ENCODE results near the gene TSC2. TPM values are rescaled to one million over a fixed set of nuclear protein-coding genes. Genes with fewer than 3 reads are reported as not detected.

Gene TSC2
- total RNA-seq, 4 donors from 2014 or later: 98.4 to 220 (median 141) TPM

DNA sequence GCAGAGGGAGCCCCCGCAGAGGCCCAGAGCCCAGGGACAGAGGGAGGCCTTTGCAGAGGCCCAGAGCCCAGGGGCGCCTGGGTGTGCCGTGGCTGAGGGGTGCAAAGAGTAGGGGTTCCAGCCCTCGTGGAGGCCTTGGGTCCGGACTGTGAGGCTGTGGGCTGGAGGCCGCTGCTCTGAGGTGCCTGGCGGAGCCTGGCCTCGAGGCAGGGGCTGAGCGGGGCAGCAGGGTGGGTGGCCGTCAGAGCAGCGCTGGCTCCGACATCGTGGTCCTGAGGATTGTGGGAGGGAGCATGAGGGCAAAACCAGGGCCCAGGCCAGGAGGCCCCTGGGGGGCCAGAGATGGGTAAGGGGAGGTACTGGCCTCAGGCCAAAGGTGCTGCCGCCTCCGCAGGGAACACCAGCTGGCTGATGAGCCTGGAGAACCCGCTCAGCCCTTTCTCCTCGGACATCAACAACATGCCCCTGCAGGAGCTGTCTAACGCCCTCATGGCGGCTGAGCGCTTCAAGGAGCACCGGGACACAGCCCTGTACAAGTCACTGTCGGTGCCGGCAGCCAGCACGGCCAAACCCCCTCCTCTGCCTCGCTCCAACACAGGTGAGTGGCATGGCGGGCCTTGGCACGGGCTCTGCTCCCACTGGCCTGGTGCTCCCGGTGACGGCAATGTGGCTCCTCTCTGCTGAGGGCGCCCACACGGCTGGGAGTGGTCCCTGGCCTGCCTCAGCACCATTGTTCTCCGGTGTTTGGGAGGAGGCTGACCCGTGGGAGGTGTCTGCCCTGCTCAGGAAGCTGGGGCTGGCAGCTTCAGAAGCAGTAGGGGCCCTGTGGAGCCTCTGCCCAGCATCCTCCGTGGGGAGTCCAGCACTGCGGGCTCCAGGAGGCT is 33.7 kb downstream of the TSC2 start:
- Histone ChIP-seq H3K4me1 (peaks cover 0 to 20% (median 0%) of the 10 kb centered on the region in 4 donors), H3K9me3 (no peaks in the 10 kb centered on the region), H3K27ac (no peak overlapping the region), H3K27me3 (no peaks in the 10 kb centered on the region), H3K36me3 (peaks cover 0 to 90% (median 0%) of the 10 kb centered on the region in 3 donors), H3K4me3 (no peak overlapping the region)
- no peak for DNase-seq
- TF ChIP-seq CTCF (IDR thresholded peaks at IDR 0.05): no peak
- TF ChIP-seq POLR2A (IDR thresholded peaks at IDR 0.05): no peak

DNA sequence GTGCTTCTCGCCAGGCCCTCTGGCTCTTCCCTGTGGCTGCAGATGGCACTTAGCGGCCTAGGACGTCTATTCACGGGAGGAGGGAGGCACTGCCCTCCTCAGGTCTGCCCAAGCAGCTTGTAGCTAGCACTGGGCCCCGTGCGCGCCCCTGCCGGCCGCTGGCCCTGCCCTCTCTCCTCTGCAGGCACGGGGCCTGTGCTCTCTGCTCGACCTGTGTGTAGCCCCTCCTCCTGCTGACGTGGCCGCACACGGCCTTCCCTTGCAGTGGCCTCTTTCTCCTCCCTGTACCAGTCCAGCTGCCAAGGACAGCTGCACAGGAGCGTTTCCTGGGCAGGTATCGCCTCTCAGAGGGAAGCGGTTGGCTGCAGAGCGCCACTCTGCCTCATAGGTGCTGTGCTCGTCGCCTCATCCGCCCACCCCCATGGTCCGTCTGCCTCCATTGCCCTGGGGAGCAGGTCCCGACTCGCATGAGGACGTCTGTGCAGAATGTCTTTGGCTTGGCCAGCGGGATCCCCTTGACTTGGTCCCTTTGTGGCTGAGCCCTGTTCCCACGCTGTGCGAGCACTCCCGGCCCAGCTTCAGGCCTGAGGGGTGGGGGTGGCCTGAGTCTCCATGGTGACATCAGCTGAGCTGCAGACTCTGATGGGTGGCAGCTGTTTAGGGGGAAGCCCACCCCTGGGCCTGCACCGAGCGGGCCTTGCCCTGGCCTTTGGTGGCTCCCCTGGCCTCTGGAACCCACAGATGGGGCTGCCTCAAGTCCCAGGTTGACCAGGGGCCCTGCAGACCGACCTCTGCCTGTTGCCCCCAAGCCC is 34.6 kb downstream of the TSC2 start:
- Histone ChIP-seq H3K27me3 (no peaks in the 10 kb centered on the region), H3K27ac (peak overlapping the region in 1 of 4 donors; percentile 48), H3K4me3 (no peak overlapping the region), H3K4me1 (peaks cover 0 to 20% (median 0%) of the 10 kb centered on the region in 4 donors), H3K9me3 (no peaks in the 10 kb centered on the region), H3K36me3 (peaks cover 0 to 91% (median 0%) of the 10 kb centered on the region in 3 donors)
- TF ChIP-seq CTCF (IDR thresholded peaks at IDR 0.05) (no peak), POLR2A (IDR thresholded peaks at IDR 0.05) (no peak)
- no peak for DNase-seq

- Histone ChIP-seq H3K4me3 (no peak overlapping the region), H3K27me3 (no peaks in the 10 kb centered on the region), H3K27ac (peak overlapping the region in 1 of 4 donors; percentile 48), H3K4me1 (peaks cover 0 to 20% (median 0%) of the 10 kb centered on the region in 4 donors), H3K36me3 (peaks cover 0 to 89% (median 0%) of the 10 kb centered on the region in 3 donors), H3K9me3 (no peaks in the 10 kb centered on the region)
- DNase-seq: no peak
- no peak for TF ChIP-seq POLR2A (IDR thresholded peaks at IDR 0.05)
- TF ChIP-seq CTCF (IDR thresholded peaks at IDR 0.05): no peak
Measured at GRCh38 chr16:2082983-2083364, 35.2 kb downstream of the TSC2 start.

- TF ChIP-seq CTCF (IDR thresholded peaks at IDR 0.05): no peak
- no peak for TF ChIP-seq POLR2A (IDR thresholded peaks at IDR 0.05)
- H3K36me3 ChIP-seq: peaks cover 0 to 89% (median 0%) of the 10 kb centered on the region in 3 donors
- DNase-seq: no peak
- no peak overlapping the region for H3K4me3 ChIP-seq
- peak overlapping the region in 1 of 4 donors; percentile 48 for H3K27ac ChIP-seq
- peaks cover 0 to 20% (median 0%) of the 10 kb centered on the region in 4 donors for H3K4me1 ChIP-seq
- H3K27me3 ChIP-seq: no peaks in the 10 kb centered on the region
- H3K9me3 ChIP-seq: no peaks in the 10 kb centered on the region
Measured at GRCh38 chr16:2083409-2083808, 35.6 kb downstream of the TSC2 start.

DNA sequence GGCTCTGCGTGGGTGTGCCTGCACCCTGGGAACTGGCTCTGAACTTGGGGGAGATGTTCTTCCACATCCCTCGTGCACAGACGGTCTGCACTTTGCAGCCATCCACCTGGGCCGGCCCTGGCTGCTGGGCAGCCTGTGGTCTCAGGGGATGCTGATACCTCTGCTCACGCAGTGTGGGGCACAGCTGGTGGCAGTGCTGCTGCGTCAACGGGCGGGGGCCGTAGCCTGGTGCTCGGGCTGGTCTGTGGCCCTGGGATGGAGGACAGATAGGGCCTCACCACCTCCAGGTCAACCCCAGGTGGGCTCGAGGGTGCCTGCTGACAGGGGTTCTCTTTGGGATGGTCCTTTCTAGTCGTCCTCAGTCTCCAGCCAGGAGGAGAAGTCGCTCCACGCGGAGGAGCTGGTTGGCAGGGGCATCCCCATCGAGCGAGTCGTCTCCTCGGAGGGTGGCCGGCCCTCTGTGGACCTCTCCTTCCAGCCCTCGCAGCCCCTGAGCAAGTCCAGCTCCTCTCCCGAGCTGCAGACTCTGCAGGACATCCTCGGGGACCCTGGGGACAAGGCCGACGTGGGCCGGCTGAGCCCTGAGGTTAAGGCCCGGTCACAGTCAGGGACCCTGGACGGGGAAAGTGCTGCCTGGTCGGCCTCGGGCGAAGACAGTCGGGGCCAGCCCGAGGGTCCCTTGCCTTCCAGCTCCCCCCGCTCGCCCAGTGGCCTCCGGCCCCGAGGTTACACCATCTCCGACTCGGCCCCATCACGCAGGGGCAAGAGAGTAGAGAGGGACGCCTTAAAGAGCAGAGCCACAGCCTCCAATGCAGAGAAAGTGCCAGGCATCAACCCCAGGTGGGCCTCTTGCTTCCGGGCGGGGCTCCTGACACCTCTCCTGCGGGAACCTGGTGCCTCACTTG is 36.3 kb downstream of the TSC2 start:
- peaks cover 0 to 89% (median 0%) of the 10 kb centered on the region in 3 donors for H3K36me3 ChIP-seq
- TF ChIP-seq POLR2A (IDR thresholded peaks at IDR 0.05) (no peak), CTCF (IDR thresholded peaks at IDR 0.05) (no peak)
- H3K4me3 ChIP-seq: no peak overlapping the region
- no peak for DNase-seq
- no peaks in the 10 kb centered on the region for H3K27me3 ChIP-seq
- peaks cover 0 to 20% (median 0%) of the 10 kb centered on the region in 4 donors for H3K4me1 ChIP-seq
- H3K27ac ChIP-seq: no peak overlapping the region
- H3K9me3 ChIP-seq: no peaks in the 10 kb centered on the region

All from Peyer's patch (tissue), 4 donors.